HG02938 (cell line): Measurements from ENCODE around the gene ROBO2.

Experiments used
- ATAC-seq: cut with Tn5 transposase; IDR thresholded peaks from one replicate; pipeline ENCODE4 v1.9.1; 2021; ENCODE audit warnings: mild to moderate bottlenecking, moderate library complexity; ENCODE audit not compliant: unreplicated experiment

Gene ROBO2, protein sequence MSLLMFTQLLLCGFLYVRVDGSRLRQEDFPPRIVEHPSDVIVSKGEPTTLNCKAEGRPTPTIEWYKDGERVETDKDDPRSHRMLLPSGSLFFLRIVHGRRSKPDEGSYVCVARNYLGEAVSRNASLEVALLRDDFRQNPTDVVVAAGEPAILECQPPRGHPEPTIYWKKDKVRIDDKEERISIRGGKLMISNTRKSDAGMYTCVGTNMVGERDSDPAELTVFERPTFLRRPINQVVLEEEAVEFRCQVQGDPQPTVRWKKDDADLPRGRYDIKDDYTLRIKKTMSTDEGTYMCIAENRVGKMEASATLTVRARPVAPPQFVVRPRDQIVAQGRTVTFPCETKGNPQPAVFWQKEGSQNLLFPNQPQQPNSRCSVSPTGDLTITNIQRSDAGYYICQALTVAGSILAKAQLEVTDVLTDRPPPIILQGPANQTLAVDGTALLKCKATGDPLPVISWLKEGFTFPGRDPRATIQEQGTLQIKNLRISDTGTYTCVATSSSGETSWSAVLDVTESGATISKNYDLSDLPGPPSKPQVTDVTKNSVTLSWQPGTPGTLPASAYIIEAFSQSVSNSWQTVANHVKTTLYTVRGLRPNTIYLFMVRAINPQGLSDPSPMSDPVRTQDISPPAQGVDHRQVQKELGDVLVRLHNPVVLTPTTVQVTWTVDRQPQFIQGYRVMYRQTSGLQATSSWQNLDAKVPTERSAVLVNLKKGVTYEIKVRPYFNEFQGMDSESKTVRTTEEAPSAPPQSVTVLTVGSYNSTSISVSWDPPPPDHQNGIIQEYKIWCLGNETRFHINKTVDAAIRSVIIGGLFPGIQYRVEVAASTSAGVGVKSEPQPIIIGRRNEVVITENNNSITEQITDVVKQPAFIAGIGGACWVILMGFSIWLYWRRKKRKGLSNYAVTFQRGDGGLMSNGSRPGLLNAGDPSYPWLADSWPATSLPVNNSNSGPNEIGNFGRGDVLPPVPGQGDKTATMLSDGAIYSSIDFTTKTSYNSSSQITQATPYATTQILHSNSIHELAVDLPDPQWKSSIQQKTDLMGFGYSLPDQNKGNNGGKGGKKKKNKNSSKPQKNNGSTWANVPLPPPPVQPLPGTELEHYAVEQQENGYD (N-terminal part only)

DNA sequence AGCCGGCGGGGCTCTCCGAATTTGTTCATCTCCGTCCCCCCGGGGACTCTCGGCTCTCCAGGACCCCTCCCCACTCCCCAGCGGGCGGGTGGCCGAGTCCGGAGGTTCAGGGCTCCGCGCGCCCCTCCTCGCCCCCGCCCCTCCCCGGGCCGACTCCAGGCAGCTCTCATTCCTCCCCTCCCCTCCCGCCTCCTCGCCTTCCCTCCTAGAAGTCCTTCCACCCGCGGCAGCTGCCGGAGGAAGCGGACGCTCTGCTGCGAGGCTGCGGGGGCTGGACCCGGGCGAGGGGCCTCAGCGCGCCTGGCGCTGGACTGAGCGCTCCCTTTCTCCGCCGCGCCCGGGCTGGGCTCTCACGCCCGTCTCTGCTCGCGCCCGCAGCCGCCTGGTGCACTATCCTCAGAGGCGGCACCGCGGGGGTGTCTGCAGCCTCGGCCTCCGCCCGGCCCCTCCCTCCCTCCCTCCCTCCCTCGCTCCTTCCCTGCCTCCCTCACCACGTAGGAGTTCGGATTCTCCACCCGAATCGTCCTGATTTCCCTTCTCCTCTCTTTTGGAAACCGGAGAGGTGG lies at the start of gene ROBO2:
ROBO2 (plus strand) TSS at position 494 of the 566 bp plus-strand sequence. CDS start 687 bp downstream, outside the sequence.
- no peak for ATAC-seq

DNA sequence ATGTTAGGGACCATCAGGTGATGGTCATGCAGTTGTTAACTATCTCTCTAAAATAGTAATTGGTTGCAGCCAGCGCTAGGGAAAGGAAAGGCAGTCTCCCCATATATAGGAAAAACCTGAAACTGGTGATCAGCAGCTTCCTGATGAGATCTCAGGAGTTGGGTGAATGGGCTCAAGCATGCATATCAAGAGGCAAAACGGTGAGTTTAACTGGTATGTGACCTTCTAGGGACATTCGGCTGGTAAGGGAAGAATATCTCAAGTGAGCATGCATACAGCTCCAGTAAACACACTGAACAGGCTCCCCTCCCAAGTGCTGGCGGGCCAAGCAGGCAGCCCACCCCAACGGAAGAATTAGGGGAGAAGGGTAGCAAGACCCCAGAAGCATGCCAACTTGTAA lies 49.3 kb upstream of the ROBO2 start:
- no peak for ATAC-seq

DNA sequence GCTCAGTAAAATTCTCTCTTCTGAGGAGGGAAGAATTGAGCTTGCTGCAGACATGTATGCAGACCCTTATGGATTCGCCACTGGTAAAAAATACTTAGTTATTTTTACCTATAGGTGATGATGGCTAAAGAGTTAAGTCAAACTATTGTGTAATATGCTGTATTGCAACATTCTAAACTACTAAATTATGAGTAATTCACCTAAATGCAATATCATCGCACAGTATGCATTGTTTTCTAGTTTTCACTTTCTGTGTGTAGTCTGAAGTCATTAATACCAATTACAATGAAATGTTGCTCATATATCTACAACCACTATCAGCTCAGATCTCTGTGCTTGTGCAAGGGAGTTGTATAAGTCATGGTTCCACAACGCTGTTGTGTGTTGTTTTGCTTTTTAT lies 48.7 kb upstream of the ROBO2 start:
- ATAC-seq: no peak

DNA sequence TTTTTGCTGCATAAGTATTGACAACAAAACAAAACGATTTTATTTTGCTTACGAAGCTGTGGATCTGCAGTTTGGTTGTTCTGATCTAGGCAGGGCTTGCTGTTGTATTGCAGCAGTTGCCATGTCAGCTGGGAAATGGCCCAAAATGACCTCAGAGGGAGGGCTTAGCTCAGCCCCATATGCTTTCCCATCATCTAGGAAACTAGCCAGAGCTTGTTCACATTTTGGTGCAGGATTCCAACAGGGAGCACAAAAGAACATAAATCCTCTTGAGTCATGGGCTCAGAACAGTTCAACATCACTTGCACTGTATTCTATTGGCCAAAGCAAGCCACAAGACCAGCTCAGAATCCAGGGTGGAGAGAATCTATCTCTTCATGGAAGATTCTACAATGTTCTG lies 42.2 kb upstream of the ROBO2 start:
- no peak for ATAC-seq

DNA sequence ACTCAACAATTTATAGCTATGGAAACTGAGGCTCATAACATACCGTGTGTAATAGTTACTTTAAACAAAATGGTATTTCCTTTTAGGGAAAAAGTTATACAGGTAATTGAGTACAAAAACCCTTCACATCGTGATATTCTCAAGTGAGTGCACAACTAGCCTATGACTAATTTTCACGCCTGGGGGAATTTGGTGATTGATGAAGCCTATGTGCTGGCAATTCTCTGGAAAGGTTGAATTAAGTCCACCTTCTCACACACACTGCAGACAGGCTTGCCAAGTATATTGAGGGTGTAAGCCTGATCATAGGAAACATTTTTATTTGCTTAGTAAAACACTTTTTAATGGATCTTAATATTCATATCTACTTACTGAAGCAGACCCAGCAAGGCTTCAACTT lies 41.3 kb upstream of the ROBO2 start:
- ATAC-seq: no peak

DNA sequence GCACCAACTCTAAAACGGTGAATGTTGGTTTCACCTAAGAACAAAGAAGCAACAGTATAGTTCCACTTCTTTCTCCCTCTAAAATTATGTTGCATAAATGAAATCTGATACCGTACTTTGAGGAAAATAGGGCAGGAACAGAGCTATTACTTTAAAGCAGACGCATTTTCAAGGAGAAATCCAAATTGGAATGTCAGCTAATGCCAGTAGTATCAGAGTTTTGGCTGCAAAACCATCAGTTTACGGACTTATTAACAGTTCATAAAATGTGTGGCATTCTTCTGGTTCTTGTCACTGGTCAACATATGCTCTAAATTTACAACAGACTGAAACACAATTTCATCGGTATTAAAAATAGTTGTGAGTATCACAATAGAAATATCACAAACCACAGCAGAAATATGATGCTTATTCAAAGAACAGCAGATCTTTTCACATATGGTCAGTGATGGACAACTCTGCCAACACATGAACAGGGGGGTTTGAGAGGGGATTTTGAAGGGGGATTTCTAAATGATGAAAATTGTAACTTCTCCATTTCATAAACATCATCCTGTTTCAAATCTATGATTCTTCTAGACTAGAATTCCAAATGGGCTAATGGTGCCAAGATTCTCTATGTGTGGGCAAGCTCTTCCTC lies 38.7 kb upstream of the ROBO2 start:
- ATAC-seq: no peak

DNA sequence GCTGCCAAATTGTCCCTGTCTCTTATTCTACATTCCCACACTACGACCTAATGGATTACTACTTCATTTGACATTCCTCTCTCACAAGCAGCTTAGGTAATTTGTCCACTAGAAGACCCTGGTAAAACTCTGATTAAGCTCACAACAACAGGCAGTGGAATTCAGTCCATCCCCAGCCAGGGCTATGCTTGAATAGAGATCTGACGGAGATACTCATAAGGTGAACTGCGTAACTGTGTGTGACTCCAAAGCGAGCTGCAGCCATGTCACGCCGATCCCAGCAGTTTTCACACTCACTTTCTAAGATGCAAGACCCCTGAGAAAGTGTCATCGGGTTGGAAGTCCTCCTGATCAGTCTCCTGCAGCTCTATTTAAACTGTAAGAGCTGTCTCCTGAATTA lies 25.7 kb upstream of the ROBO2 start:
- ATAC-seq: no peak

DNA sequence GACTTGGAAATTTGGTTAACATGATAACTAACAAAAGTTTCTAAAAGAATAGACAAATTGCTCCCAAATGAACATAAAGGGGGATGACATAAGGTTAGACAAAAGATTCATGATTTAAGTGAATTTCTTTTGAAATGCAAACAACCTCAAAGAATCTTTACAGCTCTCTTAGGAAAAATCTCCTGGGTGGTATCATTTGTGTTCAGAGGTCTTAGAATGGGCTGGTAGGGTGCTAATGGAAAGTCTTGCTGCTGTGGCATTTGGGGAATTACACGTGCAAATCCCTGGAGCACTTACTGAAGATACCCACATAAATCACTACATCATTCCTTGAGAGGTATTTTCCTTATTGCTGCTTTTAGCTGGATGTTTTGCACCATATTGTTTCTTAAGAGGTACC lies 14.4 kb upstream of the ROBO2 start:
- no peak for ATAC-seq

DNA sequence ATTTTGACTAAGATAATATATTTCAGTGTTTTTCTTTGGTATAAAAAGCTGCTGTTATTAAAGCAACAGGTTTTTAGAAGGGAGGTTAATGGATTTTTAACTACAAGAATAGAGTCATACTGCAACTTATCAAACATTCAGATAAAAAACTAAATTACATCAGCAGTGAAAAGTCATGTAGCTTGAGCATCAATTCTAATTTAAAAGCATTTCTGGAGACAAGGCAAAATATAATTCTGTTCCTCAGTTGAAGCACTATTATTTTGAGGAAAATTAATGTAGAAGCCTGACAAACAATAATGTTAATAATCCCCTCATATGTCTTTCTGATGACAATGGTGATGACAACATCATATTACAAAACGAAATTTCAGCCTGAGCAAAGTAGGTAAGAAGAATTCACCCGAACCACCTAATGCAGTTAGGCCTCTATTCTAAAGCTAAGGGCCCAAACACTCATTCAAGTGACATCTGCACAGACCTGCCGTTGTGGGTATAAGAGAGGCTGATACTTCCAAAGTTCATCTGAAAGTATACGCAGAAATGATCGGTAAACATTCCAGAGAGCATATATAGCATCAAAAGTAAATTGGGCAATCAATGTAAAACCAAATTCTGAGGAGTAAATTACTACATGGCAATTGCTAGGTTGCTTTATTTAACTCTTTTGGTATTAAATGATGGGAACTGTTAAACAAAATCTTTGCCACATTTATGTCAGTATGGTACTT lies 12.8 kb upstream of the ROBO2 start:
- ATAC-seq: no peak

DNA sequence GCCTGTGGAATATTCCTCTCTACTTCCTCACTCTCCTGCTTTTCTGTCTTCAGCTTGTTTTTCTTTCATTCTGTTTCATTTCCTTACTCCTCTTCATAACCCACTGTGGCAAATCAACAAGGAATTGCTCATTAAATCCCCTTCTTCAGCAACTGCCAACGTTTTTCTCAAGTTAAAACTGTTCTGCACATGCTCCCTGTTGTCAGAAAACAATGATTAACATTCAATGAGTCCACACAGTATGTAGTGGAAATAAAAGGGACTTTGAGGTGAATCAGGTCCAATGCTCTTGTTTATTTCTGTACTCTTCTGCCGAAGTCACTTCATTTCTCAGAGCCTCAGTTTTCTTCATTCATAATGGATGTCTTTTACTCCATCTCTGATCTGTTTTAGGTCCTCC lies 11.9 kb upstream of the ROBO2 start:
- ATAC-seq: no peak

DNA sequence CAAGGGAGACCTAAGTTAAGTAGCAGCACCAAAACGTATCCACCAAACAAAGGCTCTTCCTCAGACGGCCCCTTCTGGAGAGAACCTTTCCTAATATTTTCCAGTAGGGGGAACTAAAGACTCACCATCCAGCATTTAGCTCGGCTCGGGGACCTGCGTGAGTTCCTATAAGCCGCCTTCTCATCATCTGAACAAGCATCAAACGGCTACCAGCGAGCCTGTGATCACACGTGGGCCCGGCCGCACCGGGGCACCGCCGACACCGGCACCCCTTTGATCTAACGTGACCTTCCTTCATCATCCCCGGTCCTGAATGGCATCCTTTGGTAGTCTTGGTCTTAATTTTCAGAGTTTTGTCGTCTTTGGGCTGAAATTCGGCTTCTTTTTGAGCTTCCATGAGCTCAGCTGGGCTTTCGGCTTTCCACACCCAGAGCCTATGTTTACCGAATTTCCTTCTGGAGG lies 1.4 kb upstream of the ROBO2 start:
- ATAC-seq: peak; percentile 61

DNA sequence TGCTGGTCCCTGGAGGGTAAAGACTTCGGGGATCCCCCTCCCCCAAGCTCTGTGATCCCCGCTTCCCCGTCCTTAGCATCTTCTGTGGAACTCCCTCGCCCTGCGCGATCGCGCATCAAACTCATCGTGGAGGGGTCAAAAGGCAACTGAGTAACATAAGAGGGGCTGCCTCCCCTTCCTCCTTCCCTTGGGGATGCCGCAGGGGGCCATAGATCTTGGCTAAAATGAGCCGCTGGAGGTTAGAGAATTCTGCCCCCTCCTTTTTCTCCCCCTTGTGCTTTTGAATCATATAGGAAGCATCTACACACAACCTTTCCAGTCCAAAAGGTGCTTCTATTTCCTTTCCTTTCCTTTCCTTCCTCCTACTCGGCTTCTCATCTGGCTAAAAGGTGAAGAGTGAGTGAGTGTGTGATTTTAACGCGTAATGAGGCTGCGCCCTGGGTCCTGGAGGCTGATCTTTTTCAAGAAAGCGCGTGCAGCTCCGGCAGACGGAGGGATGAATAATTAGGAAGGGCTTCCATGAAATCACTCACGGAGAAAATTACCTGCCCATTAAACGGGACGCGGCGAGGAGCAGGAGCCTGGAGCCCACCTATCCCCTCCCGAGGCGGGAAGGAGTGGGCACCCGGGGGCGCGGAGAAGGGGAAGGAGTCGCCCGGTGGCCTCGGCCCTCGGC lies 831 bp upstream of the ROBO2 start:
- ATAC-seq: no peak

DNA sequence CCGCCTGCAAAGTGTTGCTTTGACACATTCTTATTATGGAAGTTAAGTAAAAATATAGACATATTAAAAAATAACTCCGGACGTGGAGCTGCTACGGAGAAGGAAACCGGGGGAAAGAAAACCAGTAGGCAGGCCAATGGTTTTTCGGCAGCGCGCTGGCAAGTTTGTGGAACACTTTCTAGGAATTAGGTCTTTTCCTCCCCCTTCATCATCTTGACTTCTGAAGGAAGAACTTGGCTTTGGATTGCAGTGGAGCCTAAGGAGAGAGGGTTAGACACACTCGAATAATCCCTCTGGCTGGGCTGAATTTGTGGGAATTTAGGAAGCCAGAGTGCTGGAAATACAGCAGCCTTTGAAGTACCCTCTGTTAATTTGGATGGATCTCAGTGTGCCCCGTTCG lies 317 bp downstream of the ROBO2 start:
- ATAC-seq: no peak

DNA sequence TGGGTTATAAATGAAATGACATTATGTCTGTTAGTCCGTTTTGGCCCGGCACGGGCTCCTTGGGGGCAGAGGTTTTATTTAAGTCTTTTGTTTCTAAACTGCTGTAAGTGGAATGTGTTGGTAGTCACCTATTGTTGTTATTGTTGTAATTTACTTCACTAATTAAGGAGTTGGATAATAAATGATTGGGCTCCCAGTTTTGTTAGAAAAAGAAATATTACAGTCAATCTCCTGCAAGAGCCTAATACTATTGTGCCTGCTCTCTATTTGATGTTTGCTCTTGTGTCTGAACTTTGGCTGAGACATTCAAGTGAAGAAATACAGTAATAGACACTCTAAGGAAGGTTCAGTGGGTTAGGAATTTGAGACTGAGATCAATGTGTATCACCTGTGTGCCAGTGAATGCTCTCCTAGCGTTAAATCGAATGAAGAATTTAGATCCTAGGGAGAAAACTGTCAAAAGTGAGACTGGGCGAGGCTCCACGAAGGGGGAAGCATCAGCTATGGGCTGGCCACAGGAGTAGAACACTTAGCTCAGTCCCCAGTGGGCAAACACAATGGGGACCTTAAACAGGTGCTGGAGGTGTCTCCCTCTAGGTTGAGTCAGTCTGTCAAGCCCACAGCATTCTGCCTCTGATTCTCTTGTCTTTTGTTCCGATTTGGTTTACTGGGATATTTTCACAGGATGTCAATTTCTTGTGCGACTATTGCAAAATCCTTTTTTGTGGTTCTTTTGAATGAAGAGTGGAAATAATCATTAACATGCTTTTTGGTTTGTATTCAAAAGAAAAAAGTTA lies 1.2 kb downstream of the ROBO2 start:
- ATAC-seq: no peak

DNA sequence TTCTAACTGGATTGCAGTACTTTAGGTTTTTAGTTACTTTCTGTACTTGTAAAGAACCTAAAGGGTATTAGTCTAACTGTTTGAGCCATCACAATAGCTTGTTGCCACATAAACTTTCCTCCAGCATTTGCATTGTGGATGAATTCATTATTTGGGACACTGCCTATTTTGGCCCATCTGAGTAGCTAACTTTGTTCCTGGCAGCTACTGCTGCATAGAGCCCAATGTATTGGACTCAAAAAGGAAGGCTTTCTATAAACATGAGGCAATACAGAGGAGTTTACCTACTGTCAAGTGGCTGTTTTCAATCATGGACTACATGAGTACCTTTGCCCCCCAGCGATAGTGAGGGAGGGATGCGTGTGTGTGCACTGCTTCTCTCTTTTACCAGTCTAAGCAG lies 1.9 kb downstream of the ROBO2 start:
- no peak for ATAC-seq

DNA sequence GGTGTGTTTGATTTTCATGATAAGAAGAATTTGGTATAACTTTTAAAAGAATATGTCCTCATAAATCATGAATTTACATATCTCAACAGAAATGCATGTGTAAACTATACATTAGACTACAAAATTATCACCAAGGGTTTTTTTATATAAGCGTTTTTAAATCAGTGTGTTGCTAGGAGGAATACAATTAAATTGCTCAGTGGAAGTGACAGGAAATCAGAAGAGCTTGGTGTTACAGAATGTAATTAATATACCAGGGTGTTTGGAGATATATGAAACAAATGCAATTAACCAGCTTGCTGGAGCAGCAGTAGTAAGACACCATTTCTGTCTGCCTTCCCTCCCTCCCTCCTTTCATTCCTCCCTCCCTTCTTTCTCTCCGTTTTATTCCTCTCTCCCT lies 2.4 kb downstream of the ROBO2 start:
- ATAC-seq: no peak

DNA sequence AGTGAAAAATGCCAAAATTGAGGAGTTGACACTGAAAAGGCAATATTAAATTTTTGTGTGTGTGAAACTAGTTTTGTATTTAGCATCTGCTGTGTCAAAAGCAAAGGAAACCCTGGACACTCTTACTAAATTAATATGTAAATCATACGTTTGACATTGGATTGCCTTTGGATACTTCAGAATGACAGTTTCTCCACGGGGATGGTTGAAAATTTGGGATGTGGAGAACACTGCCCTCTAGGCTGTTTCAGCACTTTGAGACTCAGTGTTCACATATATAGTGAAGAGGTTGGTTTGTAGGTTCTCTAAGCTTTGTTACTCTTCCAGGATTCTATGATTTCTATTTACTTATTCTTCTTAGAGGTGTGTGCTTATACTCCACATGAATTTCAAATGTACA lies 3.0 kb downstream of the ROBO2 start:
- no peak for ATAC-seq

DNA sequence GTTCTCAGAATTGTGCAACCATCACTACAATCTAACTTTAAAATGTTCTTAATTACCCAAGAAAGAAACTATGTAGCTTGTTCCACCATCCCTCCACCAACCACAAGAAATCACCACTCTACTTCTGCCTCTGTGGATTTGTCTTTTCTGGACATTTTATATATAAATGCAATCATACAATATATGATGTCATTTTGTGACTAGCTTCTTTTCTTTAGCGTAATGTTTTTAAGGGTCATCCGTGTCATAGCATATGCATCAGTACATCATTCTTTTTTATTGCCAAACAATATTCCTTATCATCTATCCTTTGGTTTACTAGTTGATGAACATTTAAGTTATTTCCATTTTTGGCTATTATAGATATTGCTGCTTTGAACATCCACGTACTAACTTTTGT lies 5.8 kb downstream of the ROBO2 start:
- ATAC-seq: no peak

DNA sequence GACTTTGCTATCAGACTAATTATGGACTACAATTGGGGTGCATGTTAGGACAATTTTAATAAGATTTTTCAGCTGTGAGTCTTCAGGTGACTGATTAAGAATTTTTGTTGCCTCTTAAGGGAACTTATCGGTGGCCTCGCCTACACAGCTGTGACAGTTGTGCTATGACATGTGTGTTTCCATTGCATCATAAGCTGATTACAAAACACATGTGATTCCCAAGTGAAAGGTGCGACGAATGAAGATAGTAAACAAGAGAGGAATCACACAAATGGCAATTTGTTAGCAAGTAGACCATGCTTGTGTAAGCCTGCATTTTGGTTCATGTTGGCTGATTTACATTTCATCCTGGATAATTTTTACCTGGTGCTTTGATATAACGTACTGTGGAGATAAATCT lies 8.3 kb downstream of the ROBO2 start:
- ATAC-seq: no peak
